MV-4-11 (cell line): ENCODE data around the gene TENT4A.

ENCODE experiments used
- DNase-seq: peaks from one replicate; lab custom pipeline; 2025; lab: John Stamatoyannopoulos, UW

The TENT4A gene

GRCh38 chr5:6752782-6753181 is 39.5 kb downstream of the TENT4A start:
- no peak for DNase-seq

- DNase-seq = no peak
These were observed 40.6 kb downstream of the TENT4A start for GRCh38 chr5:6753851-6754250.

- no peak for DNase-seq
These were observed 41.5 kb downstream of the TENT4A start for GRCh38 chr5:6754766-6755165.

DNA sequence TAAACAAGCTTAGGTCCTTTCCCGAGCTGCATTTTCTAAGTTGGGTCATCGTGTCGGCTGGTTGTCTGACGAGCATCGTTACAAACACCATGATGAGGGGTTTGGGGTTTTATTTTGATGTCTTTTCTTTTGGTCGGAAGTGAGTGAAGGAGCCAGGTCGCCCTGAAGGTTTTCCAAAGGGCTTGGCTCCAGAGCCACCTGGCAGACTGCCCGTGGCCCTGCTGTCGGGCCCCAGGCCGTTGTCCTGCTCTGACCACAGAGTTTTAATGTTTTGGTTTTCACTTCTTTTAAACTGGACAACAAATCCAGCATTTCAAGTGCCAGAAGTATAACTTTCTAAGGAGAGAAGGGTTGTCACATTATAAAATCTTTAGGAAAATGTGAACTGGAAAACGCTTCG is 42.3 kb downstream of the TENT4A start:
- DNase-seq = no peak

GRCh38 chr5:6755941-6756340 is 42.7 kb downstream of the TENT4A start:
- DNase-seq = no peak

DNA sequence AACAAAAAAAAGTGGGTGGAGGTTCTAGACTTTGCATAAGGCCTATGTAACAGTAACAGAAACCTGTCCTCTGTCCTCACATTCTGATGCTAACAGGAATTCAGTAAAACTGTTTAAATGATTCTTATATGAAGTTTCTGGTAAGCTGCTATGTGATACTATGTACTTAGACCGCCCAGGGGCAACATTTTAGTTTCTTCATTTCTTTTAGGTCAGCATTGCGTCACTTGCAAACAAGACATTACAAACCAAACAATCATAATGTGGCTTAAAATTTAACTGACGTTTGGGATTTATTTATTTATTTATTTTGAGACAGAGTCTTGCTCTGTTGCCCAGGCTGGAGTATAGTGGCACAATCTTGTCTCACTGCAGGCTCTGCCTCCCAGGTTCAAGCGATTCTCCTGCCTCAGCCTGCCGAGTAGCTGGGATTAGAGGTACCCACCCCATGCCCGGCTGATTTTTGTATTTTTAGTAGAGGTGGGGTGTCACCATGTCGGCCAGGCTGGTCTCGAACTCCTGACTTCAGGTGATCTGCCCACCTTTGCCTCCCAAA is 44.3 kb downstream of the TENT4A start:
- DNase-seq = no peak

DNA sequence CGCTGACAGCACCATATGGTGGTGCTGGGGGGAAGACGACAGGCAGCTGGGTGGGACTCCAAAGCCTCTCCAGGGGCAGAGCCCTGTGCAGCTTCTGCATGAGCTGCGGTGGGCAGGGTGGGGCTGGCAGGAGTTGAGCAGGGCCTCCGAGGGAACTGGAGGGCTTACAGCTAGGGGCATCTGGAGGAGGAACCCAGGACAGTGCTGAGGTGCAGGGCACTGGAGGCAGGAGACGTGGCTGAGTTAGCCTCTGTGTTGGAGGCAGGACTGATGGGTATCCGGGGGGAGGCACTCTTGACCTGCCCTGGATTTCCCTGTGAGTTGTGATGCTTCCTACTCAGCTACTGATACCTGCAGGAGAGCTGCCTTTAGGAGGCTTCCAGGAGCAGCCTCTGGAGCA is 45.0 kb downstream of the TENT4A start:
- no peak for DNase-seq

GRCh38 chr5:6758706-6759105 is 45.5 kb downstream of the TENT4A start:
- DNase-seq = no peak

DNA sequence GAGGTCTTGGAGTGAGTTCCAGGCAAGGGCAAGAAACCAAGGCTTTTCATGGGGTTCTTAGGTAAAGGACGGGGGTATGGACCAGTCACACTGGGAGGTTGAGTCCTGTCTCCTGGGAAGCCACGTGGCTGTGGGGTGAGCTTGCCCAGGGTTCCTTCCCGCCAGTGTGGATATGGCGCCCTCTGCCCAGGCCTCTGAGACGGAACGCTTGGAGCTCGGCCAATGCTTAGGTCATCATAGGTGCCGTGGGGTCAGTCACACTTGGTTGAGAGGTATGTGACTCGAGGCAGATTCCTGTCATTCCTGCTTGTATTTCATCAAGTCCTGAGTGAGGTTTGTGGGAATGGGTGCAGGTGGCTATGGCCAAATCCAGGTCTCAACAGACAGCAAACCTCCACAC is 46.2 kb downstream of the TENT4A start:
- DNase-seq = no peak

- no peak for DNase-seq
These were observed 46.8 kb downstream of the TENT4A start for GRCh38 chr5:6759983-6760382.

DNA sequence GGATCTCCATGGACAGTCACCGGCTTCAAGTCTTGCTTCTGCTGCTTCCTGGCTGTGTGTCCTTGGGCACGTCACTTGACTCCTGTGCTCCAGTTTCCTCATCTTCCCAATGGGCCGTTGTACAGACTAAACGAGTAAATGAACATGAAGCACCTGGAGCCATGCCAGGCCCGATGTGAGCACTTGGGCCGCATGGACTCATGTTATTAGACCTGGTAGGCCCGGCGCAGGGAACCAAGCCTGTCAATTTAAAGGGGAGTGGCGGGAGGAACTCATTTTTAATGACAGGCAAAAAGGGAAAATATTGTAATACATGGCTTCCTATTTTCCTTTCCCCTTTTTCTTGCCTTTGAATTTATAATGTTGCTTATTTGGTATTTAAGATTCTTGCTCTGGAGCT is 47.5 kb downstream of the TENT4A start:
- DNase-seq = no peak

- no peak for DNase-seq
These were observed 48.1 kb downstream of the TENT4A start for GRCh38 chr5:6761333-6761732.

GRCh38 chr5:6762116-6762515 is 48.9 kb downstream of the TENT4A start:
- DNase-seq = no peak

DNA sequence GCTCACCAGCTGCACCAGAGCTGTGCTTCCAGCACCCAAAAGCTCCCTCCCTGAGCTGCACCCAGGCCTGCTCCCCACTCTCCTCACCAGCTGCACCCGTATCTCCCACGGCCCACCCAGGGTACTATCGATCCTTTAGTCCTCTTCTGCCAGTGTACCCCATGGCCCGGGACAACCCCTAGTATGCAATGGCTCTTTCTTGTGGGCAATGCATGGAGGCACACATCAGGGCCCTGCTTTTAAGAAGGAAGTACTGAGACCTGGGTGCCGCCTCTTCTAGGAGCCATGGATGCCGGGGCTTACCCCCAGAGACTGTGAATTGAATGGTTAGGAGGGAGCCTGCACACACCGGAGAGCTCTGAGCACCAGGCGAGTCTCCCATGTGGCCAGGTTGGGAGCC is 49.5 kb downstream of the TENT4A start:
- DNase-seq = no peak

DNA sequence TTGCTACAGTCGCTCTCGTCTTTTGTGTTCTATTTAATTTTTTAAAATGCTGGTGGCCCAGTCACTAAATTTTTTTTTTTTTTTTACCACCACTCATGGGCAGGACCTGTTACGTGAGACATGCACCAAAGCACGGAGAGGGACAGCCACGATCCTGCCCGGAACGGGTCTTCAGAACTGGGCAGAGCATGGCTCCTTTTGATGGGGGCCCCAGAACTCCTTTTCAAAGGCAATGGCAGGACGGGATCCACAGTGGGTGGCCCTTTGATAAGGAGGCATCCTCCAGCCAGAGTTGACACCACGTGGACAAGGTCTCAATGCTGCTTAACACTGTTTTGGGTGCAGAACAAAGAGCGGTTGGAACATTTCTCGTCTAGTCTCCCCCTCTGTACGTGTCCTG is 50.0 kb downstream of the TENT4A start:
- no peak for DNase-seq

GRCh38 chr5:6765612-6766525 is 52.6 kb downstream of the TENT4A start:
- DNase-seq = peak; percentile 75

DNA sequence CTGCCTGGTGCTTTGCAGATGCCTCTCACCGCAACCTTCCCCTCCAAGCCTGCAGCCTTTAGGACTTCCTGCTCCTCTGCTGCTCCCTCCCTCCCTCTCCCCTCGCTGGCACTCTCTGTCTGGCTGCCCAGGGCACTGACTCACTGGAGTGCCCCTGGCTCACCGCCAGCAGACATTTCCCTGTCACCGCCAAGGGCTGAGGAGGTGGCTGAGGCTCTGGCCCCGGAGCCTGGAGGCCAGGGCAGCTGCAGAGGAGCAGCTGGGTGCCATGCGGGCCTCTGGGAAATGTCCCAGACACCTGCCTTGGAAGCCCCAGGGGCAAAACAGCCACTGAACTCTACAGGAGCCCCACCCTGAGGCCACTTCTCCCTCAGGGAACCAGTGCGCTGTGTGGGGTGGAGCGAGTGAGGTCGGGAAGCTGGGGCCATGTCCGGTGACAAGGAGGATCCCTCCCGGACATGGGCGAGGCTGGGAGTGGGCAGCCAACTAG is 53.4 kb downstream of the TENT4A start:
- DNase-seq = peak; percentile 94

DNA sequence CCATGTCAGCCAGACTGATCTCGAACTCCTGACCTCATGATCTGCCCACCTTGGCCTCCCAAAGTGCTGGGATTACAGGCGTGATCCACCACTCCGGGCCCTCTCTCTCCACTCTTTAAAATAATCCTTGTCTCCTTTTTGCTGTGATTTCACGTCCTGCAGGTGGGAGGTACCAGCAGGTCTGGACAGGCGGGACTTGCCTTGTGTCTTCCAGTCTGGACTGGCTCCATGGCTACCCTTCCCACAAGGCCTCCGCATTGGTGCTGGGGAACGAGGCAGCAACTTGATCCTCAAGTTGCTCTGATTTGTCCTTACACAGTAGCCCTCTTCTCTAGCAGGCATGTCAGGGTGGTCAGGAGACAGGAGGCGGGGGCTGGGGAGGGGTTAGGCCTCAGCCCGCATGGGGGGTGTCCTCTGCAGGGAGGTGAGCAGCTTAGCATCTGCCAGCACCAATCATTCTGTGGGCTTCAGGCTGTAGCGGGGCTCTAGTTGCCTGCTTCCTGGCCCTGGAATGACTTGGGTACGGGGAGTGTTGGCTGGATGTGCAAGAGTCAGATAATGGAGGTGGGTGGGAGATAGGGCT is 54.3 kb downstream of the TENT4A start:
- DNase-seq = no peak

DNA sequence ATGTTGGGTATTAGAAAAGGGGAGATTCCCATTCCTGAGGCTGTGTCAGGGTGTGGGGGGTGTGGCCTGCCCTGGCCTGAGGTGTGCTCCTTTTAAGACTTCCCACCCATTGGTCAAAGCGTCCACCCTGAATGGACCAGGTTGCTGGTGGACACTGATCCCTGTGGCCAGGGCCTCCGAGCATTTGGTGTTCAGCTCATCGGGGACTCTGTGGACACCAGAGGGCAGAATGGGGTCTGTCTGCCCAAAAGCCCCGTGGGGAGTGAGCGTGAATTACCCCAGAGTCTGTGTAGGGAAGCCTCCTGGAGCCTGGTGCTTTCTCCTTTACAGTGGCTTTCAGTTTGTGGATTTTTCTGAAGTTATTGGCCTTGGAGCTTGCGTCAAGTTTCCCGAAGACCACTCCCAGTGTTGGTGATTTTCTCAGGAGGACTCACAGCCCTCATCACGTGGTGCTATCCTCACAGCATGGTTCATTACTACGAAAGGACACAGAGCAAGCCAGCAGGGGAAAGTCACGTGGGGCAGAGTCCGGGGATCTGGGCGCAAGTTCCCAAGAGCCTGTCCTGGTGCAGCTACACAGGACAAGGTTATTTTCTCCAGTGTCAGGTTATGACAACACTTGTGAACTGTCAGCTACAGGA is 55.5 kb downstream of the TENT4A start:
- DNase-seq = no peak

DNA sequence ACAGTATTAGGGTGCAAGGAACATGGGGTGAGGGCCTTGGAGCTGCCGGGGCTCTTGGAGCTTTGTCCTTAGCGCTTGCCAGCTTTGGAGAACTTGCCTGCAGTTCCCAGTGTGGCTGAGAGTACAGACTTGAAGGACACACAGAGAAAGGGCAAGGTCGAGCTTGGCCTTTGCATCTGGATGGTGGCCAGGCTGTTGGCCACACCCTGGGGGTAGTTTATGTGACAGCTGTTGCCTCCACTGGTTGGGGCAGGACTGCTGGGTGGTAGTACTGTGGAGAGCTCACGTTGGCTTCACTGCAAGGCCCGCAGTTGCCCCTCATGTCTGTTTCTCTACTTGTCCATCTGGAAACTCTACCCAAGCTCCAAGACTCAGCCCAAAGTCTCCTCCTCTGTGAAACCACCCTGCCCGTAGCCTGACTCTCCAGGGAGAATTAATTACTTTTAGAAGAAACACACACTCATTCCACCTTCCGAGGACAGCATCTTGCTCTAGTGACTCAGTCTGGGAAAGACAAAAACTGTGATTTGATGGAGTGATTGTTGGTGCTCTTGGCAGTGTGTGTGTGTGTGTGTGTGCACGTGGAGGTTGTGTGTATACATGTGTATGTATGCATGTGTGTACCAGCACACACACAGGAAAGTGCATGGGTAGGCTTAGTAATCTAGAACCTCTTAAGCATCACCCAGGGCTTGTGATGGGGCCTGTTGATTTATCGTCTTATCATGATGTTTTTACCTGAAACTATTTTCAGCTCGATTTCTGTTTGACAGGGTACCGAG is 57.8 kb downstream of the TENT4A start:
- DNase-seq = no peak

DNA sequence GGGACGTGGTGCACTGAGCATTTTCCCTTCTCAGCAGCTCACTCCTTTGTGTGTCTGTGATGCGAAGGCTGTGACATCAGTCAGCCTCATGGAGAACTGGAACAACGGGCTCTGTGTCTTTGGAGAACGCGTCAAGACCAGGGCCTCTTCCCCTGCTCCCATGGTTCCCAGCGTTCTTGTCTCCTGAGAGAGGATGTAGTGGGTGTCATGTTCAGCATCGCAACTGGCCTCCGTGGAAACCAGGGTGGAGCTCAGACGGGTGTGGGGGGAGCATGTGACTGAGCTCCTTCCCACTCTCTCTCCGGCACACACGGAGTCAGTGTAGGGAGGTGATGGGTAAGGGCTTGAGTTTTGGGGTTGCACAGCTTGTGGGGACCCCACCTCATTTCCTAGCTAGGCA is 59.7 kb downstream of the TENT4A start:
- DNase-seq = no peak
